Activated naive CD4-positive, alpha-beta T cell (primary cell): ENCODE results near the gene KIAA1755.

ENCODE experiments used
- DNase-seq, 4 experiments: peaks; one replicate each; lab custom pipeline; 2025; lab: John Stamatoyannopoulos, UW

KIAA1755 gene

DNA sequence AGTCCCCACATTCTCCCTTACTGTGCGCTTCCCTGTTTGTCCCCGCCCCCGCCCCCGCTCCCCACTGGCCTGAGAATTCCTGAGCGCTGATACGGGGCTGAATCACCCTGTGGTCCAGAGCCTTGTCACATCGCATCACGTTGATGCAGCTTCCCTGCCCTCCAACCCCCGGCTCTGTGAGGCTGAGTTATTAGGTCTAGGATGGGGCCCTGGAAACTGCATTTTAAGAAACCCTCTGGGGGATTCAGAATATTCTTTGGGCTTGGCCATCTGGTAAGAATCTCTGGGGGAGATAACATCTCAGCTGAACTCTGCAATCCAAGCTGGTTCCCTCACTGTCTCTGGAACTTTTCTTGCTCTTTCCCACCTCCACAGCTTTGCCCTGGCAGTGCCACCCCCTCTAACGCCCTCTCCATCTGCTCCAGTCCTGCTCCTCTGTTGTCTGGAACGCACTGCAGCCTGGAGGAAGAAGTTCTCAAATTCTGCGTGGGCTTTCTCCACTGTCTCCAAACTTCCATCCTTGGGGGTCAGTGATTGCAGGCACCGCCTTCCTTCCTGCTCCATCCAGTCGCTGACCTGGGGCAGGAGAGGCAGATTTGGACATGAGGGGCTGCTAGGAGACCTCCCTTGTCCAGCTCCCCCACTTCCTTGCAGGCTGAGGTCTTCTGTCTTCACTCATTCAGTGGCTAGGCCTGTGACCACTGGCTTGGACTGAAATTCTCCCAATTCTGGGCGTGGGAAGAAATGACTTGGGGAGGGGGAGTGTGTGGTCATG is 42.6 kb downstream of the KIAA1755 start:
- DNase-seq, result no peak

DNA sequence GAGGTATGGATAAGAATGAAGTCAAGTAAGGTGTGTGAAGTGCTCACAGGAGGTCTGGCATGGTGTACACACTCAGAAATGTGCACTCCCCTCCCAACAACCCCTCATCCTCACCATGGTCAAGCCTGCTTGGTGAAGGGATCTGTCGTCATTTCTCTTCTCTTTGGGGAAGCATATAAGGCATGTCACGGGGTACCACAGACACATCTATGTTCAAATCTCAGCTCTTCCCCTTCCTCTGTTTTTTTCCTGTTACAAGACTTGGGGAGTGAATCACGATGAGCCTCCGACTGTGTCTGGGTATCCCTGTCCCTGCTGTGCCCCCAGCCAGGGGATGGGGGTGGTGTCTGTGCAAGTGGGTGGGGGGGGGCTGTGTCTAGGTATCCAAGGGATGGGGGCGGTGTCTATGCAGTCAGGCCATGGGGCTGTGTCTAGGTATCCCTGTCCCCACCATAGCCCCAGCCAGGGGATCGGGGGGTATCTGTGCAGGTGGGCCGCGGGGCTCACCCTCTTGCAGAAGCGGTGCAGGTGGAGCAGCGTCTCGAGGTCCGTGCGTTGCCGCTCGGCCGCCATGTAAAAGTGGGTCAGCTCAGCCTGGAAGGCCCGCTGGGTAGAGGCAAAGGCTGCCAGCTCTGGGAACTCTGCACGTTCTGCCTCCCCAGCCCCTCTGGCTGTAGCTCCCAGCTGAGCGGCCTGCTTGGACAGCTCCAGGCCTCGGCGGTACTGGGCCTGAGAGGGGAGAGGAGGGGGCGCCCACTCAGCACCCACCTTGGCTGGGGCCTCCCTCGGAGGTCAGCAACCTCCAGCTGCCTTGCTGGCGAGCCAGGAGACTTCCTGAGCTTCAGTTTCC is 43.6 kb downstream of the KIAA1755 start:
- DNase-seq, result no peak

DNA sequence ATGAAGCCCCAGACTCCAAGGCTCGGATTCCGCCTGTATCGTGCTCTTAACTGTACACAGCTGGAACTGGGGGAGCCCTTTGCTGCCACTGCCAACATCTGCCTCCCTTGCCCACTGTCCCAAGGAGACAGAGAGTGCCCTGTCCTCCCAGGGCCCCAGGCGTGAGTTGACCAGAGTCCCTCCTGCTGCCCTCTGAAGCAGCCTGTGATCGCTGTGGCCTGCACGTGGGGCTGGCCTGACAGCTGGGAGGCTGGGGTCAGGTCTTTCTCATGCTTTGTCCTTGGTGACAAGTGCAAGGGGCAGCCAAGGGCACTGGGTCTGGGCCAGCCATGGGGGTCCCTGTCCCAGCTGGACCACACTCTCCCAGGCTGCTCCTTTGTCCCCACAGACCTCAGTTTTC is 44.3 kb downstream of the KIAA1755 start:
- DNase-seq, result no peak

GRCh38 chr20:38215194-38216182 is 45.0 kb downstream of the KIAA1755 start:
- DNase-seq, result no peak

DNA sequence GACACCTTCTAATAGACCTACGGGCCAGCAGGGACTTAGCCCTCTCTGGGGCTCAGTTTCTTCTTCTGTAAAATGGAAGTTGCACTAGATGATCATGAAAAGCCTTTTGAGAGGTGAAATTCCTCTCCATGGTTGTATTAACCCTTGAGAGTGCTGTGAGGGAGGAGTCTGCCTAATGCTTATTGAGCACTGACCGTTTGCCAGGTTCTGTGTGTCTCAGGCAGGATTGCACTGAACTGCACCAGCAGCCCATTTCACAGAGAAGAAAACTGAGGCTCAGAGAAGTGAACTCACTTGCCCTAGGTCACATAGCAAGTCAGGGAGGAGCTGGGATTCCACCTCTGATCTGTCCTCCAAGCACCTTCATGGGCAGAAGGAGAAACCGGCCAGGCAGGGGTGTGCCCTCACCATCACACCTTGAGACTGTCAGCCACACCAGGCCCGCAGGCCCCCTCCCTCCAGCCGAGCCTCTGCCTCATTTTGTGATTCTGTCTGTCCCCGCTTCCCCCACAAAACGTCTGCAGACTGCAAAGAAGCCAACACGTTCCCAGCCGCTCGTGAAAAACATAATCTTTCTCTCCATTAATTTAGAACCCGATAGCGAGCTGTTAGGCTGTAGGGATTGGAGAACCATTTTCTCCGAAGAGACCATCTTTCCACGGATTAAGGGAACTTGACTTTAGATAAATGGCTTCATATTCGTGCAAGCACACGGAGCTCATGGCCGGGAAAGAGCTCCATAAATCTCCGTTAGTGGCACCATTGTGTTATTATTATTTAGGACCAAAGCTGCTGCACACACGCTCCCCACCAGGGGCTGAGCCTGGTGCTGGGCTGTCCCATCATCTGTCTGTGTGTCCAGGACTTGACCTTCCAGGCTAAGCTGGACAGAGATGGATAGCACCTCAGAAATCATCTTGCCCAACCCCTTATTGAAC is 46.0 kb downstream of the KIAA1755 start:
- no peak for DNase-seq

- DNase-seq, result no peak
Observed at GRCh38 chr20:38213607-38213940, 47.0 kb downstream of the KIAA1755 start.

- no peak for DNase-seq
Observed at GRCh38 chr20:38212806-38213606, 47.5 kb downstream of the KIAA1755 start.

GRCh38 chr20:38211200-38212097 is 49.1 kb downstream of the KIAA1755 start:
- no peak for DNase-seq

- no peak for DNase-seq
Observed at GRCh38 chr20:38210741-38211140, 49.8 kb downstream of the KIAA1755 start.

DNA sequence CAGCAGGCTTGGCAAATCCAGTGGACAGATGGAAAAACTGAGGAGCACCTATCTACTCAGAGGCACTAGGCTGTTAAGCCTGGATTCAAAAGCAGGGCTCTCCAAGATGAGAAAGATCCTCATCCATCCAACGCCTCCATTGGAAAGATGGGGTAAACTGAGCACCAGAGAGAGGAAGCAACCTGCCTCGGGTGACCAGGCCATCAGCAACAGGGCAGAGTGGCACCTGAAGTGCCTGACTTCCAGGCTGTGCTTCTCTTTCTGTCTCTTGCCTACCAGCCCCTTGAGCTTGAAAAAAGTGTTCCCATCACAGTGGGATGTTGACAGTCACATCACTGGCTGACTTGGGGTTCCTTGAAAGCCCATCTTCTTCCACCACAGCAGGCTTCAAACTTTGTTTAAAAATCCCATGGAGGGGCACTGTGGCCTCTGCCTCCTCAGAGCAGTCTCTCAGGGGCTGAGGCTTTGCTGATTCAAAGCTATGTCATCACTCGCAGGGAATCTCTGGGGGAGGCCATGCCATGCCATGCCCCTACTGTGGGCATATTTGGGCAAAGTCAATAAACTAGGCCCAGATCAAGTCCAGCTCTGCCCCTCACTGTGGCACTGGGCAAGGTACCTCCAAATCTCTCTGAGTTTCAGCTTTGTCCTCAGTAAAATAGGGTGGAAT is 50.7 kb downstream of the KIAA1755 start:
- DNase-seq, result no peak

- DNase-seq, result no peak
Observed at GRCh38 chr20:38209054-38209675, 51.4 kb downstream of the KIAA1755 start.

GRCh38 chr20:38208523-38208922 is 52.0 kb downstream of the KIAA1755 start:
- DNase-seq, result no peak

- DNase-seq, result no peak
Observed at GRCh38 chr20:38208088-38208487, 52.4 kb downstream of the KIAA1755 start.

DNA sequence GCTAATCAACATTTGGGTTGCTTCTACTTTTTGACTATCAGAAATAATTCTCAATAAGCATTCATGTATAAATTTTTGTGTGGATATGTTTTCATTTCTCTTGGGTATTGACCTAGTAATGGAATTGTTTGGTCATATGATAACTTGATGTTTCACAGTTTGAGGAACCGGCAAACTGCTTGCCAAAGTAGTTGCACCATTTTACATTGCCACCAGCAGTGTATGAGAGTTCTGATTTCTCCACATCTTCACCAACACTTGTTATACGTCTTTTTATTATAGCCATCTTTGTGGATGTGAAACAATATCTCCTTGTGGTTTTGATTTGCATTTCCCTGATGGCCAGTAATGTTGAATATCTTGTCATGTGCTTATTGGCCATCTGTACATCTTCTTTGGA is 52.9 kb downstream of the KIAA1755 start:
- DNase-seq, result no peak

DNA sequence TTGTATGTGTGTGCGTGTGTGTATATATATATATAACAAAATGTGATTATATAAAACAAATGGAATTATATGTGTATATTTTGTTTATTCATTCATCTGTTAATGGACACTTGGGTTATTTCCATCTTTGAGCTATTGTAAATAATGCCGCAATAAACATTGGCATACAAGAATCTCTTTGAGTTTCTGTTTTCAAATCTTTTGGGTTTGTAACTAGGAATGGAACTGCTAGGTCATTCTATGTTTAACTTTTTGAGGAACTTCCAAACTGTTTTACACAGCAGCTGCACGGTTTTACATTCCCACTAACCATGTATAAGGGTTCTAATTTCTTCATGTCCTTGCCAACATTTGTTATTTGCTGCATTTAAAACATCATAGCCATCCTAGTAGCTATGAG is 55.5 kb downstream of the KIAA1755 start:
- DNase-seq, result no peak

DNA sequence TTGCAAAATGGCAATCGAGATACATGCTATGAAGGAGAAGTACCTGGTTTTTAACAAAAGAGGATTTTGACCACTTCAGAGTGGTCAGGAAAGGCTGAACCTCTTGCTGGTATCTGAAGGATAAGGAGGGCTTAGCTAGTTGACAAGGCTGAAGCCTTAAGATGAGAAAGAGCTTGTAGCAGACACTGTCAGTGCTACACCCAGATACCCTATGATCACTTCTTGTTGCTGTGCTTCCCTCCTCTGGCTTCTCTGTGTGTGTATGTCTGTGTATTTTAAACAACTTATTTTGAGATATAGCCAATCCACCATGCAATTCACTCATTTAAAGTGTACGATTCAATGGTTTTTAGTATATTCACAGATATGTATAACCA is 56.6 kb downstream of the KIAA1755 start:
- DNase-seq, result no peak

GRCh38 chr20:38203337-38203980 is 57.1 kb downstream of the KIAA1755 start:
- DNase-seq, result no peak

- DNase-seq, result no peak
Observed at GRCh38 chr20:38202982-38203293, 57.6 kb downstream of the KIAA1755 start.
